HEK293 (cell line): ENCODE measurements around the gene FYB2.

Experiments
- ZNF274 ChIP-seq, 2 experiments: fragments of 200-500 bp in 1 of 2; fragments of 450-650 bp in 1 of 2; sonication (Bioruptor generic) in 1 of 2; formaldehyde crosslinking in 1 of 2; IDR thresholded peaks; 2 replicates each; pipeline versions ENCODE4 v1.5.1 to v1.6.1; 2014 to 2016; ENCODE audit warnings: borderline replicate concordance in 1 of 2, inconsistent platforms in 1 of 2, low read length in 1 of 2, missing biosample characterization in 1 of 2, missing genetic modification characterization in 1 of 2
- ZNF707 ChIP-seq: fragments of 450-650 bp; formaldehyde crosslinking; IDR thresholded peaks from 2 replicates; pipeline ENCODE4 v1.5.1; 2016; ENCODE audit warnings: missing biosample characterization, missing genetic modification characterization

GRCh38 chr1:56780826-56781225 lies 38.4 kb downstream of the FYB2 start:
- TF ChIP-seq ZNF707 (no peak), ZNF274 (IDR thresholded peaks at IDR 0.05; ENCODE audit: low read length) (no peak), ZNF274 (tag by site-specific recombination; IDR thresholded peaks at IDR 0.05; ENCODE audit: borderline replicate concordance) (no peak)
